ENCODE results near the gene SEMA7A. TPM values are rescaled to one million over a fixed set of nuclear protein-coding genes. Genes with fewer than 3 reads are reported as not detected.
"Not testable (repeated sequence)": the region's sequence is repeated elsewhere in the genome, so short reads cannot be mapped to it uniquely, and the experiment has no call there.

The SEMA7A gene, protein sequence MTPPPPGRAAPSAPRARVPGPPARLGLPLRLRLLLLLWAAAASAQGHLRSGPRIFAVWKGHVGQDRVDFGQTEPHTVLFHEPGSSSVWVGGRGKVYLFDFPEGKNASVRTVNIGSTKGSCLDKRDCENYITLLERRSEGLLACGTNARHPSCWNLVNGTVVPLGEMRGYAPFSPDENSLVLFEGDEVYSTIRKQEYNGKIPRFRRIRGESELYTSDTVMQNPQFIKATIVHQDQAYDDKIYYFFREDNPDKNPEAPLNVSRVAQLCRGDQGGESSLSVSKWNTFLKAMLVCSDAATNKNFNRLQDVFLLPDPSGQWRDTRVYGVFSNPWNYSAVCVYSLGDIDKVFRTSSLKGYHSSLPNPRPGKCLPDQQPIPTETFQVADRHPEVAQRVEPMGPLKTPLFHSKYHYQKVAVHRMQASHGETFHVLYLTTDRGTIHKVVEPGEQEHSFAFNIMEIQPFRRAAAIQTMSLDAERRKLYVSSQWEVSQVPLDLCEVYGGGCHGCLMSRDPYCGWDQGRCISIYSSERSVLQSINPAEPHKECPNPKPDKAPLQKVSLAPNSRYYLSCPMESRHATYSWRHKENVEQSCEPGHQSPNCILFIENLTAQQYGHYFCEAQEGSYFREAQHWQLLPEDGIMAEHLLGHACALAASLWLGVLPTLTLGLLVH
- 100 to 1,000 TPM; 115 to 196 (median 129) TPM for total RNA-seq (2021; fragmentation: NEBNext Ultra II Directional; extraction: Animal tissue kit (Norgen Biotek cat#: 25700))
- long read RNA-seq, transcript SEMA7A-201 (14 exons, 3,376 nt) = major isoform, 13 of 24 reads
- long read RNA-seq, partial matches to known transcripts = 0 of 24 reads
- long read RNA-seq, other reads (novel, unspliced or antisense) = 11 of 24 reads

GRCh38 chr15:74433592-74434262 is at the start of gene SEMA7A:
SEMA7A (minus strand) TSS chr15:74433958; CDS start chr15:74433918, 40 bp downstream.
- Mint-ChIP-seq H3K27ac (peak within 1 kb of the TSS; percentile 87), H3K4me1 (ENCODE audit: low read depth) (peaks cover 55% of the 10 kb centered on the region), H3K4me3 (peak within 1 kb of the TSS; percentile 96), H3K27me3 (ENCODE audit: insufficient read depth) (peaks cover 2% of the 10 kb centered on the region), H3K9me3 (no peaks in the 10 kb centered on the region), H3K36me3 (ENCODE audit: low read depth) (peaks cover 18% of the 10 kb centered on the region)
- DNase-seq = peak; percentile 76
- TF ChIP-seq CTCF (IDR thresholded peaks at IDR 0.05) = peak; percentile 16; the same call in 1 of the 2 replicates

GRCh38 chr15:74482661-74483060 is 48.9 kb upstream of the SEMA7A start:
- no peak for DNase-seq
- H3K4me1 Mint-ChIP-seq (ENCODE audit: low read depth) = no peaks in the 10 kb centered on the region
- peaks cover 10% of the 10 kb centered on the region for H3K36me3 Mint-ChIP-seq (ENCODE audit: low read depth)
- peak; percentile 24; the same call in 1 of the 2 replicates for TF ChIP-seq CTCF (IDR thresholded peaks at IDR 0.05)
- H3K4me3 Mint-ChIP-seq = no peak overlapping the region
- no peaks in the 10 kb centered on the region for H3K27me3 Mint-ChIP-seq (ENCODE audit: insufficient read depth)
- H3K9me3 Mint-ChIP-seq = no peaks in the 10 kb centered on the region
- H3K27ac Mint-ChIP-seq = no peak overlapping the region

GRCh38 chr15:74480364-74480763 is 46.6 kb upstream of the SEMA7A start:
- not testable (repeated sequence) for H3K9me3 Mint-ChIP-seq; DNase-seq; H3K27ac Mint-ChIP-seq; H3K27me3 Mint-ChIP-seq (ENCODE audit: insufficient read depth); H3K4me3 Mint-ChIP-seq; H3K4me1 Mint-ChIP-seq (ENCODE audit: low read depth); H3K36me3 Mint-ChIP-seq (ENCODE audit: low read depth)

GRCh38 chr15:74471621-74472020 is 37.9 kb upstream of the SEMA7A start:
- not testable (repeated sequence) for H3K4me3 Mint-ChIP-seq; H3K4me1 Mint-ChIP-seq (ENCODE audit: low read depth); H3K36me3 Mint-ChIP-seq (ENCODE audit: low read depth); DNase-seq; H3K27me3 Mint-ChIP-seq (ENCODE audit: insufficient read depth); H3K27ac Mint-ChIP-seq; H3K9me3 Mint-ChIP-seq

GRCh38 chr15:74470631-74471395 is 37.1 kb upstream of the SEMA7A start:
- no peak overlapping the region for H3K27ac Mint-ChIP-seq
- DNase-seq = no peak
- H3K27me3 Mint-ChIP-seq (ENCODE audit: insufficient read depth) = peaks cover 2% of the 10 kb centered on the region
- H3K9me3 Mint-ChIP-seq = no peaks in the 10 kb centered on the region
- no peaks in the 10 kb centered on the region for H3K4me1 Mint-ChIP-seq (ENCODE audit: low read depth)
- no peak overlapping the region for H3K4me3 Mint-ChIP-seq
- no peak for TF ChIP-seq CTCF (IDR thresholded peaks at IDR 0.05)
- peaks cover 14% of the 10 kb centered on the region for H3K36me3 Mint-ChIP-seq (ENCODE audit: low read depth)

All from HFFc6 (cell line).